Testis (tissue), 2 donors: ENCODE results near the gene TCEANC.

Experiments
- POLR2A ChIP-seq: fragments of 450-650 bp; IDR thresholded peaks from one replicate; pipeline ENCODE4 v1.6.1; 2017; ENCODE audit warnings: antibody characterized with exemption, mild to moderate bottlenecking, moderate library complexity
- TF ChIP-seq, protein P1 (sequence below), 3 experiments: fragments of 450-650 bp in 2 of 3; fragments of 200-600 bp in 1 of 3; sonication (generic) in 1 of 3; IDR thresholded peaks; one replicate each; pipeline ENCODE4 v1.5.1; 2016 to 2019; ENCODE audit warnings: antibody characterized with exemption in 3 of 3, mild to moderate bottlenecking in 2 of 3, moderate library complexity in 1 of 3

DNA sequence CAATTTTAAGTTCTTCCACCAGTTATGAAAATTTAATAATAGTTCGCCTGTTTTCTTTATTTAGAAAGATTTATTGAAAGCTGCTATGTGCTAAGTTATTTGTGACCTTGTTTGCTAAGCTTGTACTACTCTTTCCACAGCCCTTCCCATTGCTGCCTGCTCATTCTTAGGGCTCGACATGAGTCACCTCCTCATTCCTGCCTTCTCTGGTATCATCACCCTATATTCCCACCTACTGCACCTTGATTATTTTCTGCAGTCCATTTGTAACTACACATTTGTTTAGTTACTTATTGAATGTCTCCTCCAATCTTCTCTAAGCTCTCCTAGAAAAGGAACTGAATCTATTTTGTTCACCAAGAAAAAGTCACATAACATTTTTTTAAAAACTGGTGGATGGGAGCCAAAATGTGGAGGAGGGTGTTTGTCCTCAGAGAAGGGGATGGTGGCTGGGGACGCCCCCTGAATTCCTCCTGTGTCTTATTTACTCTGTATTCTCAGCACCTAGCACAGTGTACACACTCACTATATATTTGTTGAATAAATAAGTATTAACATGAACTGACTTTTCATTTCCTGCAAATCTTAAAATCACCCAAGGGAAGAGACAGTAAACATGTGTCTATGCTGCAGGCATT is 32.3 kb downstream of the TCEANC start:
- TF ChIP-seq, protein P1, sequence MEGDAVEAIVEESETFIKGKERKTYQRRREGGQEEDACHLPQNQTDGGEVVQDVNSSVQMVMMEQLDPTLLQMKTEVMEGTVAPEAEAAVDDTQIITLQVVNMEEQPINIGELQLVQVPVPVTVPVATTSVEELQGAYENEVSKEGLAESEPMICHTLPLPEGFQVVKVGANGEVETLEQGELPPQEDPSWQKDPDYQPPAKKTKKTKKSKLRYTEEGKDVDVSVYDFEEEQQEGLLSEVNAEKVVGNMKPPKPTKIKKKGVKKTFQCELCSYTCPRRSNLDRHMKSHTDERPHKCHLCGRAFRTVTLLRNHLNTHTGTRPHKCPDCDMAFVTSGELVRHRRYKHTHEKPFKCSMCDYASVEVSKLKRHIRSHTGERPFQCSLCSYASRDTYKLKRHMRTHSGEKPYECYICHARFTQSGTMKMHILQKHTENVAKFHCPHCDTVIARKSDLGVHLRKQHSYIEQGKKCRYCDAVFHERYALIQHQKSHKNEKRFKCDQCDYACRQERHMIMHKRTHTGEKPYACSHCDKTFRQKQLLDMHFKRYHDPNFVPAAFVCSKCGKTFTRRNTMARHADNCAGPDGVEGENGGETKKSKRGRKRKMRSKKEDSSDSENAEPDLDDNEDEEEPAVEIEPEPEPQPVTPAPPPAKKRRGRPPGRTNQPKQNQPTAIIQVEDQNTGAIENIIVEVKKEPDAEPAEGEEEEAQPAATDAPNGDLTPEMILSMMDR (IDR thresholded peaks at IDR 0.05): no peak
- no peak for TF ChIP-seq POLR2A
